Neural crest cell (in vitro differentiated cells): ENCODE results near the gene CREB5. TPM values are rescaled to one million over a fixed set of nuclear protein-coding genes. Genes with fewer than 3 reads are reported as not detected.

Experiments
- DNase-seq: peaks from one replicate; pipeline ENCODE4 v3.0.0; 2021; ENCODE audit warnings: low read depth, mixed read lengths, low spot score
- H3K27ac Mint-ChIP-seq: one replicate; pipeline ENCODE4 v1.8.0; 2021; ENCODE audit warnings: mild to moderate bottlenecking, mixed read lengths; ENCODE audit not compliant: unreplicated experiment
- H3K27me3 Mint-ChIP-seq: 2 replicates; pipeline ENCODE4 v1.8.0; 2021; ENCODE audit warnings: low read depth, mild to moderate bottlenecking, mixed read lengths
- H3K36me3 Mint-ChIP-seq: 2 replicates; pipeline ENCODE4 v1.8.0; 2021; ENCODE audit warnings: low read depth, mild to moderate bottlenecking, mixed read lengths
- H3K4me1 Mint-ChIP-seq: 2 replicates; pipeline ENCODE4 v1.8.0; 2021; ENCODE audit warnings: mixed read lengths
- H3K4me3 Mint-ChIP-seq: one replicate; pipeline ENCODE4 v1.8.0; 2021; ENCODE audit warnings: mild to moderate bottlenecking, mixed read lengths
- H3K9me3 Mint-ChIP-seq: 2 replicates; pipeline ENCODE4 v1.8.0; 2021; ENCODE audit warnings: mixed read lengths
- CTCF ChIP-seq: fragments of 200-600 bp; sonication (generic); conservative IDR thresholded peaks from 2 replicates; pipeline ENCODE4 v1.5.0; 2021; ENCODE audit warnings: antibody characterized with exemption, mild to moderate bottlenecking
- total RNA-seq: library from RNA; stranded (reverse); gene quantifications from 2 replicates; pipeline ENCODE4 v1.2.1, GENCODE V29; 2021

The CREB5 gene
- total RNA-seq, 1 donor from 2014 or later: 8.3 TPM

- no peak for DNase-seq
- no peak overlapping the region for H3K4me3 Mint-ChIP-seq
- no peaks in the 10 kb centered on the region for H3K36me3 Mint-ChIP-seq
- no peak for TF ChIP-seq CTCF
- no peaks in the 10 kb centered on the region for H3K4me1 Mint-ChIP-seq
- H3K27me3 Mint-ChIP-seq: no peaks in the 10 kb centered on the region
- no peak overlapping the region for H3K27ac Mint-ChIP-seq
- no peaks in the 10 kb centered on the region for H3K9me3 Mint-ChIP-seq
Measured at GRCh38 chr7:28865601-28866144, 453.4 kb downstream of the CREB5 start.

GRCh38 chr7:28868712-28869111 lies 456.4 kb downstream of the CREB5 start:
- Mint-ChIP-seq H3K36me3 (no peaks in the 10 kb centered on the region), H3K9me3 (no peaks in the 10 kb centered on the region), H3K4me3 (no peak overlapping the region), H3K27me3 (no peaks in the 10 kb centered on the region), H3K4me1 (no peaks in the 10 kb centered on the region), H3K27ac (no peak overlapping the region)
- no peak for DNase-seq
- no peak for TF ChIP-seq CTCF

- DNase-seq: no peak
- Mint-ChIP-seq H3K4me1 (no peaks in the 10 kb centered on the region), H3K9me3 (no peaks in the 10 kb centered on the region), H3K4me3 (no peak overlapping the region), H3K27me3 (no peaks in the 10 kb centered on the region), H3K27ac (no peak overlapping the region), H3K36me3 (no peaks in the 10 kb centered on the region)
- TF ChIP-seq CTCF: no peak
Measured at GRCh38 chr7:28871077-28871476, 458.8 kb downstream of the CREB5 start.

- no peak for TF ChIP-seq CTCF
- no peaks in the 10 kb centered on the region for H3K27me3 Mint-ChIP-seq
- no peak overlapping the region for H3K27ac Mint-ChIP-seq
- H3K4me1 Mint-ChIP-seq: no peaks in the 10 kb centered on the region
- H3K4me3 Mint-ChIP-seq: no peak overlapping the region
- no peaks in the 10 kb centered on the region for H3K36me3 Mint-ChIP-seq
- no peaks in the 10 kb centered on the region for H3K9me3 Mint-ChIP-seq
- DNase-seq: no peak
Measured at GRCh38 chr7:28871631-28872030, 459.3 kb downstream of the CREB5 start.

- Mint-ChIP-seq H3K36me3 (no peaks in the 10 kb centered on the region), H3K9me3 (no peaks in the 10 kb centered on the region), H3K4me1 (no peaks in the 10 kb centered on the region), H3K4me3 (no peak overlapping the region), H3K27me3 (no peaks in the 10 kb centered on the region), H3K27ac (no peak overlapping the region)
- no peak for DNase-seq
- no peak for TF ChIP-seq CTCF
Measured at GRCh38 chr7:28872226-28872625, 459.9 kb downstream of the CREB5 start.

GRCh38 chr7:28873365-28873764 lies 461.0 kb downstream of the CREB5 start:
- no peaks in the 10 kb centered on the region for H3K4me1 Mint-ChIP-seq
- no peak overlapping the region for H3K4me3 Mint-ChIP-seq
- no peak for DNase-seq
- no peak overlapping the region for H3K27ac Mint-ChIP-seq
- TF ChIP-seq CTCF: no peak
- no peaks in the 10 kb centered on the region for H3K36me3 Mint-ChIP-seq
- H3K9me3 Mint-ChIP-seq: no peaks in the 10 kb centered on the region
- H3K27me3 Mint-ChIP-seq: no peaks in the 10 kb centered on the region
